ENCODE results near the gene SLC22A3.
"Not testable (repeated sequence)": the region's sequence is repeated elsewhere in the genome, so short reads cannot be mapped to it uniquely, and the experiment has no call there.

SLC22A3 gene, protein sequence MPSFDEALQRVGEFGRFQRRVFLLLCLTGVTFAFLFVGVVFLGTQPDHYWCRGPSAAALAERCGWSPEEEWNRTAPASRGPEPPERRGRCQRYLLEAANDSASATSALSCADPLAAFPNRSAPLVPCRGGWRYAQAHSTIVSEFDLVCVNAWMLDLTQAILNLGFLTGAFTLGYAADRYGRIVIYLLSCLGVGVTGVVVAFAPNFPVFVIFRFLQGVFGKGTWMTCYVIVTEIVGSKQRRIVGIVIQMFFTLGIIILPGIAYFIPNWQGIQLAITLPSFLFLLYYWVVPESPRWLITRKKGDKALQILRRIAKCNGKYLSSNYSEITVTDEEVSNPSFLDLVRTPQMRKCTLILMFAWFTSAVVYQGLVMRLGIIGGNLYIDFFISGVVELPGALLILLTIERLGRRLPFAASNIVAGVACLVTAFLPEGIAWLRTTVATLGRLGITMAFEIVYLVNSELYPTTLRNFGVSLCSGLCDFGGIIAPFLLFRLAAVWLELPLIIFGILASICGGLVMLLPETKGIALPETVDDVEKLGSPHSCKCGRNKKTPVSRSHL

GRCh38 chr6:160348223-160349019 lies at the start of gene SLC22A3:
Gene SLC22A3, plus strand, starts transcription at chr6:160348378. Its CDS starts 42 bp downstream, at chr6:160348420.
- DNase-seq (ENCODE audit: low read depth), result no peak

GRCh38 chr6:160299559-160299958 lies 48.6 kb upstream of the SLC22A3 start:
- no peak for DNase-seq (ENCODE audit: low read depth)

GRCh38 chr6:160300076-160300695 lies 48.0 kb upstream of the SLC22A3 start:
- DNase-seq (ENCODE audit: low read depth), result no peak

- DNase-seq (ENCODE audit: low read depth), result no peak
Observed at GRCh38 chr6:160301339-160301738, 46.8 kb upstream of the SLC22A3 start.

- DNase-seq (ENCODE audit: low read depth), result not testable (repeated sequence)
Observed at GRCh38 chr6:160302431-160303082, 45.6 kb upstream of the SLC22A3 start.

GRCh38 chr6:160303806-160304205 lies 44.4 kb upstream of the SLC22A3 start:
- no peak for DNase-seq (ENCODE audit: low read depth)

- DNase-seq (ENCODE audit: low read depth), result no peak
Observed at GRCh38 chr6:160305926-160306713, 42.1 kb upstream of the SLC22A3 start.

DNA sequence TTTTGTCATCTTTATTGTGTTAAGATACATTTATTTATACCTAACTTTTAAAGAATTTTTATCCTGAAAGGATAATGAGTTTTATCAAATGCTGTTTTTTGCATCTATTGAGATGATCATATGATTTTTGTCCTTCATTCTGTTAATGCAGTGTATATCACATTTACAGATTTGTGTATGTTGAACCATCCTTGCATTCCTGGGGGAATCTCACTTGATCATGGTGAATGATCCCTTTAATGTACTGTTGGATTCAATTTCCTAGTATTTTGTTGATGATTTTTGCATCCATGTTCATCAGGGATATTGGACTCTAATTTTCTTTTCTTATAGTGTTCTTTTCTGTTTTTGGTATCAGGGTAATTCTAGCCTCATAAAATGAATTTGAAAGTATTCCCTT lies 38.5 kb upstream of the SLC22A3 start:
- no peak for DNase-seq (ENCODE audit: low read depth)

- DNase-seq (ENCODE audit: low read depth), result no peak
Observed at GRCh38 chr6:160312900-160313299, 35.3 kb upstream of the SLC22A3 start.

GRCh38 chr6:160315310-160315709 lies 32.9 kb upstream of the SLC22A3 start:
- DNase-seq (ENCODE audit: low read depth), result no peak

- DNase-seq (ENCODE audit: low read depth), result no peak
Observed at GRCh38 chr6:160316261-160316660, 31.9 kb upstream of the SLC22A3 start.

DNA sequence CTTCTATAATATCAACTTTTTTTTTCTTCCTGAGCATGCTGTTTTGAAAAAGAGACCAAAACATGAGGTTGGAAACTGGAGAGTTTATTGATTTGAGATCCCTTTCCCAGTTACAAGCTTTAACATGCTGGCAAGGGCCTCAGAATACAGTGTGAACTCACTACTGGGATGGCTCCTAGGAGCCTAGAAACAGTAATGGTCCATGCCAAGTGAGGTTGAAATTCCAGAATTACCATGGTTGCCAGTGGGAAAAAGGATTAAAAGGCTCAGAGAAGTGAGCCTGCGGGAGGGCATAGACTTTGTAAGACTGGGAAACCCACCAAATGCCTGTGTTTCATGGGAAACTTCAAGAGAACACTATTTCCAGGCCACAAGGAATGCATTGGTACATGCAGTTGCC lies 28.9 kb upstream of the SLC22A3 start:
- DNase-seq (ENCODE audit: low read depth), result no peak

DNA sequence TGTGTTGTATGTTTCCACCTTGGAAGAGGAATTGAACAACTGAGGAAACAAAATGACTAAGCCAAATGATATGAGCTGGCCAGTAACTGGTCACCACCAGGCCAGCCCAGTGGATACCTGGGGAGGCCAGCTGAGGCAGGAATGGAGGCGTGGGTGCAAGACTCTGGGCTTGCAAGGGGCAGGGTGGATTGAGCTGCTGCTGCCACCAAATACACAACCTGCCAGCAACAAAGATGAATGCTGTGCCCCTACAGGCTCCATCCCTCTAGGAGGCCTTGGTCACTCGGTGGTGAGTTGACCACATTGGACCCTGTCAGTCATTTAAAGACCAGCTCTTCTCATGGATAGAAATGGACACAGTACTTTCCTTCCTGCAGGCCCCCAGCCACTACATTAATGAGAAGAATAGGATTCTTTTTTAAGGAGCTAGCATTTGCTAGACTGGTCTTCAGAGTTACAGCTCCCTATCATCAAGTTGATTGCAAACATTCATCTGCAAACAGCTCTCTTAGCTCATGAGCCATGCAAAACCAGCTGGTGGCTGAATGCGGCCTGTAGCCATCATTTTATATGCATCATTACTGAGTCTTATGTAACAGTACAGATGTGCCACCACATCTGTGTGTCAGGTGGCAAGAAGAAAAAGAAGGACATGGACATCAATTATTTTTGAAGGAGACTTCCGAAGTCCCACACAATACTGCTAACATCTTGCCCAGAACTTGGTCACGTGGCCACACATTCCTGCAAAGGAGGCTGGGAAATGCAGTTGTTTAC lies 26.3 kb upstream of the SLC22A3 start:
- DNase-seq (ENCODE audit: low read depth), result no peak

DNA sequence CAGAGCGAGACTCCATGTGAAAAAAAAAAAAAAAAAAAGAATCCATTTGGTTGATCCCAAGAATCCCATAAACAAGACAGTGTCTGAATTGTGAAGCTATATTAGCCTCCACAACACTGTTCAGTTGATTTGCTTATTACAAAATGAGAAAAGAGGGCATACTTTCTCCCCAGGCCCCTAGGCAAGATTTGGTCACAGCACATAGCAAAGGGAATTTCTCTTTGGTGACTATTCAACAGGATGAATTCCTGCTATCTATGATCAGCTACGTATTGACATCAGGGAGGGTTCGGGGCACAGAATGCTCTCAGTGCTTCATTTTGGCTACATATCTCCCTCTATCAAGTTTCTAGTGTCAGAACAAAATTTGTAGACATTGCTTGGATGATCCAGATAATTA lies 20.2 kb upstream of the SLC22A3 start:
- DNase-seq (ENCODE audit: low read depth), result no peak

DNA sequence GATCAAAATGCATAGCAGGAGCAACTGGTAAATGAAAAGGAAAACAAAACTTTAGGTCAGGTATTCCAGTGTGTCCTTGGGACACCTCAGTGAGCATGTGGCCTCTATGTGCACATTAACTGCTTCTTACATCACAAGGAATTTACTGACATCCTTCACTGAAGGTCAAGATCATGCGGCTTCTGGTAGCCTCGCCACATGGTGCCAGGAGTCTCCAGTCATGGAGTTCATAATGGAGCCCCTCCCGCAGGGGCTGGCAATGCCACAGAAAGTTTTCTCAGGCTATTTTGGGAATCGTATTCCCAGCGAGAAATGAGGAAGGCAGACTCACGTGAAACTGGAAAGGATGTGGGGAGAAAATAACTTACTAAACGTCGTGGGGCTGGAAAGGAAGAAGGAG lies 19.7 kb upstream of the SLC22A3 start:
- DNase-seq (ENCODE audit: low read depth), result no peak

GRCh38 chr6:160329188-160329587 lies 19.0 kb upstream of the SLC22A3 start:
- no peak for DNase-seq (ENCODE audit: low read depth)

DNA sequence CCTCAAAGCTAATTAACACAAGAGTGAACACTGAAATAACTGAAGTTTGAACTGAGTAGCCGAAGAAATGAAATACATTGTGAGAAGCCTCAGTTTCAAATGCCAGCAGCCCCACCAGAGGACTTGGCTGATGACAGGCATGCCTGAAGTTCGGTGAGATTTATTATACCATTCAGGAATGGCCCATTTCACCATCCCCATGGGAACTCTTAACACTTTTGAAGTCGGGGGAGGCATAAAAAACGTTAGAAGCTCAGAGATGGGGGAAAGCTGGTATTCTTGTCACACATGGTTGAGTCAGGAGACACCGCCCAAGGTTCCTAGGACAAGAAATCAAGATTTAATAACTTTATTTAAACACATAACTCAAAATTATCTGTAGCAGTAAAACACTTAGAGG lies 17.6 kb upstream of the SLC22A3 start:
- DNase-seq (ENCODE audit: low read depth), result no peak

DNA sequence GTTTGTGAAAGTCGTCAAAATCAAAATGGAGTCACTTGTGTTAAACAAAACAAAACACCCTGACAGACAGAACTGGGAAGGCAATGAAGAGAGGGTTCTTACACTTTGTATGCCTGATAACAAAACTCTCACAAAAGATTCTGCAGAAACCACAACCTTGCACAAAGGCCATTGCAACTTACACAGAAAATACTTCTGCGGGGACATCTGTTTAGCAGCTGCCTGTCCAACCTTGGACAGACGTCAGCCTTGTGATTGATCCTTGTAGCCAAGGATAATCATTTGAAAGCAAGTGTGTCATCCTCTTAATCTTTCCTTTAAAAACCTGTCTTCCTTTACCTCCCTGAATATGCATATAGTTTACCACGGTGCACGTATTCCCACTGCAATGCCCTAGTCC lies 17.0 kb upstream of the SLC22A3 start:
- no peak for DNase-seq (ENCODE audit: low read depth)

DNA sequence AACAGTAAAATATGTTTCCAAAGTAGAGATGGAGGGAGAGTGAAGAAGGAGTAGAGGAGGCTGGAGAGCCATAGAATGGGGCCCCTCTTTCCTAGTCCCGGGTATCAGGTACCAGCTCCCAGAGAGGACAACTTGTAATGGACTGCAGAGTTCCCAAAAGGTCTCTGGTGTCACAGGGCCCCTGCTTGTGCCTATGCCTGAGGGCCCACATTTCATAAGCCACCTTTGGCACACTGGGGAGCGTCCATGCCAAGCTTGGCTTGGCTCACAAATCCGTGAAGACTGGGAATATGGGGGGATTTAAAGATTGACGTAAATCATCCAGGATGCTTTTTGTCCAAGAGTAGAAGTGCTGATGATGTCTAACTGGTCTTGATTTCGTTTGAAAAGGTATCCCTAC lies 16.4 kb upstream of the SLC22A3 start:
- DNase-seq (ENCODE audit: low read depth), result no peak

- DNase-seq (ENCODE audit: low read depth), result no peak
Observed at GRCh38 chr6:160333101-160333500, 15.1 kb upstream of the SLC22A3 start.
